Glutamatergic neuron (in vitro differentiated cells): Measurements from ENCODE around the gene SNX32. TPM values are rescaled to one million over a fixed set of nuclear protein-coding genes. Genes with fewer than 3 reads are reported as not detected.

Experiments used
- DNase-seq: peaks from one replicate; pipeline ENCODE4 v3.0.0; 2022
- H3K27ac Mint-ChIP-seq: one replicate; pipeline ENCODE4 v1.8.0; 2020; ENCODE audit warnings: mild to moderate bottlenecking, mixed read lengths, inconsistent platforms; ENCODE audit not compliant: unreplicated experiment
- H3K27me3 Mint-ChIP-seq: one replicate; pipeline ENCODE4 v1.8.0; 2020; ENCODE audit warnings: mild to moderate bottlenecking, moderate library complexity, mixed read lengths, inconsistent platforms; ENCODE audit not compliant: unreplicated experiment
- H3K36me3 Mint-ChIP-seq: one replicate; pipeline ENCODE4 v1.8.0; 2020; ENCODE audit warnings: mild to moderate bottlenecking, mixed read lengths, inconsistent platforms; ENCODE audit not compliant: unreplicated experiment
- H3K4me1 Mint-ChIP-seq: one replicate; pipeline ENCODE4 v1.8.0; 2020; ENCODE audit warnings: mild to moderate bottlenecking, low read depth, mixed read lengths, inconsistent platforms; ENCODE audit not compliant: unreplicated experiment
- H3K4me3 Mint-ChIP-seq: one replicate; pipeline ENCODE4 v1.8.0; 2020; ENCODE audit warnings: mild to moderate bottlenecking, mixed read lengths, inconsistent platforms; ENCODE audit not compliant: unreplicated experiment
- H3K9me3 Mint-ChIP-seq: one replicate; pipeline ENCODE4 v1.8.0; 2020; ENCODE audit warnings: mild to moderate bottlenecking, moderate library complexity, mixed read lengths, inconsistent platforms; ENCODE audit not compliant: unreplicated experiment
- total RNA-seq: library from RNA; stranded (reverse); fragmentation: NEBNext Ultra II Directional; extraction: Animal tissue kit (Norgen Biotek cat#: 25700); gene quantifications from one replicate; pipeline ENCODE4 v1.2.1, GENCODE V29; 2021; ENCODE audit not compliant: unreplicated experiment
- TF ChIP-seq, protein P1 (sequence below): fragments of 200-600 bp; sonication (generic); IDR thresholded peaks from one replicate; pipeline ENCODE4 v1.5.0; 2021; ENCODE audit not compliant: partially characterized antibody, unreplicated experiment

SNX32 gene
- total RNA-seq, 1 donor from 2014 or later, result 14.7 TPM

DNA sequence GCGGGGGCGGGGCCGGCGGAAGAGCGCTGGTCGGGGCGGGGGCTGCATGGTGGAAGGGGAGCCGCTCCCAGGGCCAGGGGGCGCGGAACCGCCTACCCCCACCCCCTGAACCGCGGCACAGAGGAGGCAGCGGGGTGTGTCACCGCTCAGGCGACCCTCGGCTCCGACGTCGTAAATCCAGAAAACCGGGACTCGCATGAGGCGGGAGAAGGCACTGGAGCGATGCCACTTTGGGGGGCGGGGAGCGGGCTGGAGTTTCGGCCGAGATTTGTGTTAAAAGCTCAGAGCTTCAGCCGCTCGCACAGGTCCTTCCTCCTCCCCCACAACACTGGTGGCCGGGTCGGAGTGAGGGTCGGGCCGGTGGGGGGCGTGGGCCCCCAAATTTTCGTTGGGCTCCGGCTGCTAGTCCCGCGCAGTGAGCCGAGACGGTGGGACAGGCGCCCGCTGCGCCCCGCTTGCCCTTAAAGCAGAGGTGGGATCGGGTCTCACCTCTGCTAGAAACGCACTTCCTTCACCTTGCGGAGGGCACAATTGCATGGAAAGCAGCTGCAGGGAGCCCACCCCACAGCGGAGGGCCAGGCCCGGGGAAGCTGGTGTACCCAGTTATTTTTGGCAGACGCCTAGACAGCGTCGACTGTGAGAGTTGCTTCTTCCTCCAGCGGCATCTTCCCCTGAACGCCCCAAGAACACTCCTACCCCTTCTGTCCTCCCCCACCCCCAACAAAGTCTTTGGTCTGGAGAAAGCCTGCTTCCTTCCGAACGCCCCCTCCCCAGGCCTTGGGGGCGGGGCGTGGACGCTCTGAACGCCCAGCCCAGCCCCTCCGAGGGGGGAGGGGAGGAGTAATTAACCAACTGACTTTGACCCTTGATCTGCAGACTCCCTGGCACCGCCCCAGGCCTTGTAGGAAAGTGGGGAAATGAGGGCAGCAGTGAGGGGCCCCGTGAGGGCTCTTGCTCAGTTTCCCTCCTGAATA, 45.8 kb upstream of the SNX32 start:
- TF ChIP-seq, protein P1, sequence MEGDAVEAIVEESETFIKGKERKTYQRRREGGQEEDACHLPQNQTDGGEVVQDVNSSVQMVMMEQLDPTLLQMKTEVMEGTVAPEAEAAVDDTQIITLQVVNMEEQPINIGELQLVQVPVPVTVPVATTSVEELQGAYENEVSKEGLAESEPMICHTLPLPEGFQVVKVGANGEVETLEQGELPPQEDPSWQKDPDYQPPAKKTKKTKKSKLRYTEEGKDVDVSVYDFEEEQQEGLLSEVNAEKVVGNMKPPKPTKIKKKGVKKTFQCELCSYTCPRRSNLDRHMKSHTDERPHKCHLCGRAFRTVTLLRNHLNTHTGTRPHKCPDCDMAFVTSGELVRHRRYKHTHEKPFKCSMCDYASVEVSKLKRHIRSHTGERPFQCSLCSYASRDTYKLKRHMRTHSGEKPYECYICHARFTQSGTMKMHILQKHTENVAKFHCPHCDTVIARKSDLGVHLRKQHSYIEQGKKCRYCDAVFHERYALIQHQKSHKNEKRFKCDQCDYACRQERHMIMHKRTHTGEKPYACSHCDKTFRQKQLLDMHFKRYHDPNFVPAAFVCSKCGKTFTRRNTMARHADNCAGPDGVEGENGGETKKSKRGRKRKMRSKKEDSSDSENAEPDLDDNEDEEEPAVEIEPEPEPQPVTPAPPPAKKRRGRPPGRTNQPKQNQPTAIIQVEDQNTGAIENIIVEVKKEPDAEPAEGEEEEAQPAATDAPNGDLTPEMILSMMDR, result no peak
- H3K4me1 Mint-ChIP-seq, result peaks cover 3% of the 10 kb centered on the region
- H3K27me3 Mint-ChIP-seq, result peaks cover 16% of the 10 kb centered on the region
- peaks cover 6% of the 10 kb centered on the region for H3K9me3 Mint-ChIP-seq
- H3K36me3 Mint-ChIP-seq, result peaks cover 4% of the 10 kb centered on the region
- DNase-seq, result no peak
- peak overlapping the region; percentile 77 for H3K4me3 Mint-ChIP-seq
- H3K27ac Mint-ChIP-seq, result no peak overlapping the region

DNA sequence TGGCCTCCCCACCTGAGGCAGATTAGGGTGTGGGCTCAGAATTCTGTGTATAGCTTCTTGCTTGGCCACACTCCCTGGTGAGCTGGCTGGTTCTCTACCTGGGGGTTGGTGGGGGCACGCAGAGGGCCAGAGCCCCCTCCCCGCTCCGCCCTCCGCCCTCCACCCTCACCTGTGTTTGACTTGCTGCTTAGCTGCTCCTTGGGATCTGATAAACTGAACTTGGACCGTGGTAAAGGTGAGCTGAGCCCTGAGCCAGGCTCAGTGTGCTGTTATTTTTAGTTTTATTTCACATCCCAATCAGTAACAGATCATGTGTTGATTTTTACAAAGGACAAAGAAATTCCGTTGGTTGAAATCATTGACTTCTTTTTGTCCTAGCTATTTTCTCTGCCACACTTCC, 44.9 kb upstream of the SNX32 start:
- Mint-ChIP-seq H3K9me3 (peaks cover 5% of the 10 kb centered on the region), H3K36me3 (peaks cover 2% of the 10 kb centered on the region), H3K4me1 (peaks cover 2% of the 10 kb centered on the region), H3K4me3 (no peak overlapping the region), H3K27ac (no peak overlapping the region), H3K27me3 (peaks cover 14% of the 10 kb centered on the region)
- TF ChIP-seq, protein P1, result no peak
- no peak for DNase-seq

DNA sequence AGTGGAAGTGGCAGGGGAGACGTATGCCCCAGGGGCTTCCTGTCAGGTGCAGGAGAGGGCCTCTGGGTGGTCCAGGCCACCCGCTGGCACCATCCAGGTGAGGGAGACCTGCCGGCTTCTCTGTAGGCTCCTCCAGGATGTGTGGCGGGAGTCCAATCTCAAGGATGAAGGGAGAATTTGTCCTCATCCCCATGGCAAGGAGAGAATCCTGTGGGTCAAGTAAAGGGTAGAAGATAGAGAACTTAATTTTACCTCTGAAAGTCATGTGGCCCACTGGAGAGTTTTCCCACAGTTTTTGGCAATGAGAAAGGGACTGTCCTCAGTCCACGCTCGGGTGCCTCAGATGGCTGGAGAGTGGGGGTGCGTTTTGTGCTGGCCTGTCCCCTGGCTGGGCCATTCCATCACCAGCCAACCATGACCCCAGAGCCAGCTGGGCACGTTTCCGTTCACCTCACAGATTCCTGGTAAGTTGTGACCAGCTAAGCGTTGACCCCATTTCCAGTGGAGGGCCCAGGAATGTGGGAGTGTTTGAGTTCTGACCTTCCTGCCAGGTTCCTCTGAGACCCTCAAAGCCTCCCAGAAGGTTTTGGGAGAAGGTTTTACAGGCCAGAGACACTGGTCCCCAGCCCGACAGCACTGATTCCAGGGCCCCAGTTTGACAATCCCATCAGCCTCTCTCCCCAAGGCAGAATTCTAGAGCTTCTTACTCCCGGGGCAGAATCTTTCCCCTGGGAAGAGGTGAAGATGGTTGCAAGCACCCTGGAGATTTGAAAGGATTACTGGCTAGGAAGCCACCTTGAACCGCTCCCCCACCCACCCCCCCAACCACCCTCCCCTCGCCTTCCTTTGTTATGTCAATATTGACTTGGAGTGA, 44.3 kb upstream of the SNX32 start:
- Mint-ChIP-seq H3K27ac (no peak overlapping the region), H3K36me3 (no peaks in the 10 kb centered on the region), H3K9me3 (peaks cover 5% of the 10 kb centered on the region), H3K4me3 (no peak overlapping the region), H3K4me1 (peaks cover 1% of the 10 kb centered on the region), H3K27me3 (peaks cover 16% of the 10 kb centered on the region)
- DNase-seq, result no peak
- TF ChIP-seq, protein P1, result no peak

DNA sequence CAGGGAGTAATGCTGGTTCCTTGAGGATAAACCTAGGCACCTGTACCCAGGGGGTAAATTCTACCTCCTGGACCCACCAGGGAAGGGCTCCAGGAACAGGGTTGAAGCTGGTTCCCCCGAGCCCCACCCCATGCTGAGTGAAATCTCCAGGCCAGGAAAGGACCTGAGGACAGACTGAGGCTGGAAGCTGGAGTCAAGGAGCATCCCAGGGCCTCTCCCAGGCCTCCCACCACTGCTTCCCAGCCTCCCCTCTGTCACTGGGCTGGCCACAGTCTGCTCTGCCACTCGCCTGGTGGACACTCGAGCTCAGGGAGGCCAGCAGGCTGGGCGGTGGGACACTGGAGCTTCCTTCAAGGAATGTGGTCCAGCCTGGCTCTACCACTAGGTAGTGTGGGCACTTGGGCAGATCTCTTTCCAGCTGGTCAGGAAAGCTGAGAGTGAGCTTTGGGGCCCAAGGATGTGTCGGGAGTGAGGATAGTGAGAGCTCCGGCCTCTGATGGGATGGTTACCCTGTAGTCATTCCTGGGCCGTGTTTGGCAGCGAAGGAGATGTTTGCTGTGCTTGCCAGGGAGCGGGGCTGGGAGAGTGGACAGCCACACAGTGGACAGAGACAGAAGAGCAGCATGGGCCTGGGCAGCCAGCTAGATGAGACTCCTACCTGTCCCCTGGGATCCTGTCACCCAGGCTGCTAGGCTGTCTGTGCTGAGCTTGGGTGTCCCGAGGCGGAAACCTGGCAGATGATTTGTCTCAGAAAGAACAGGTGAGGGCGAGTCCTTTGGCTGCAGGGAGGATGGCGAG, 43.5 kb upstream of the SNX32 start:
- DNase-seq, result no peak
- Mint-ChIP-seq H3K27ac (no peak overlapping the region), H3K9me3 (peaks cover 5% of the 10 kb centered on the region), H3K27me3 (peaks cover 16% of the 10 kb centered on the region), H3K4me1 (peaks cover 1% of the 10 kb centered on the region), H3K4me3 (peak overlapping the region; percentile 42), H3K36me3 (no peaks in the 10 kb centered on the region)
- TF ChIP-seq, protein P1, result no peak
